H9 (cell line): Measurements from ENCODE around the gene ANKRD2. TPM values are rescaled to one million over a fixed set of nuclear protein-coding genes. Genes with fewer than 3 reads are reported as not detected.

Source experiments
- DNase-seq: peaks from one replicate; pipeline ENCODE4 v3.0.0-alpha.2; 2017
- H2AFZ ChIP-seq: one replicate; pipeline ENCODE4 v1.6.1; 2013; ENCODE audit warnings: mild to moderate bottlenecking, low read length, control low read depth, moderate library complexity
- H2AK5ac ChIP-seq: 2 replicates; pipeline ENCODE4 v1.6.1; 2013; ENCODE audit warnings: low read length, control low read depth, mixed read lengths; ENCODE audit not compliant: insufficient read length
- H2BK120ac ChIP-seq: one replicate; pipeline ENCODE4 v1.6.1; 2013; ENCODE audit warnings: low read depth, mild to moderate bottlenecking, low read length, control low read depth, inconsistent platforms; ENCODE audit not compliant: poor library complexity, severe bottlenecking
- H2BK12ac ChIP-seq: 2 replicates; pipeline ENCODE4 v1.6.1; 2013; ENCODE audit warnings: low read length, control low read depth, mixed read lengths, low read depth; ENCODE audit not compliant: insufficient read length
- H2BK15ac ChIP-seq: 2 replicates; pipeline ENCODE4 v1.6.1; 2013; ENCODE audit warnings: low read depth, low read length, control low read depth
- H2BK20ac ChIP-seq: one replicate; pipeline ENCODE4 v1.6.1; 2013; ENCODE audit warnings: low read depth, mild to moderate bottlenecking, low read length, control low read depth, inconsistent platforms; ENCODE audit not compliant: poor library complexity, severe bottlenecking
- H2BK5ac ChIP-seq: 2 replicates; pipeline ENCODE4 v1.6.1; 2013; ENCODE audit warnings: low read length, control low read depth, mixed read lengths; ENCODE audit not compliant: insufficient read length
- H3K14ac ChIP-seq: 2 replicates; pipeline ENCODE4 v1.6.1; 2013; ENCODE audit warnings: low read length, control low read depth; ENCODE audit not compliant: insufficient read depth
- H3K18ac ChIP-seq: 2 replicates; pipeline ENCODE4 v1.6.1; 2013; ENCODE audit warnings: low read depth, mild to moderate bottlenecking, mixed read lengths, low read length, control low read depth; ENCODE audit not compliant: insufficient read length
- H3K23ac ChIP-seq: 2 replicates; pipeline ENCODE4 v1.6.1; 2013; ENCODE audit warnings: low read length, control low read depth, mixed read lengths, low read depth; ENCODE audit not compliant: insufficient read length
- H3K23me2 ChIP-seq: 2 replicates; pipeline ENCODE4 v1.6.1; 2013; ENCODE audit warnings: low read depth, mild to moderate bottlenecking, mixed read lengths, low read length, control low read depth; ENCODE audit not compliant: insufficient read length, poor library complexity, severe bottlenecking
- H3K27ac ChIP-seq: 2 replicates; pipeline ENCODE4 v1.5.1; 2013; ENCODE audit warnings: low read length, control low read depth, mixed read lengths, low read depth; ENCODE audit not compliant: insufficient read length
- H3K27me3 ChIP-seq: 2 replicates; pipeline ENCODE4 v1.6.1; 2013; ENCODE audit warnings: low read length, control low read depth, inconsistent platforms; ENCODE audit not compliant: insufficient read depth
- H3K4ac ChIP-seq: 2 replicates; pipeline ENCODE4 v1.6.1; 2013; ENCODE audit warnings: low read depth, mild to moderate bottlenecking, control low read depth, inconsistent platforms, low read length, moderate library complexity
- H3K4me1 ChIP-seq: 2 replicates; pipeline ENCODE4 v1.6.1; 2013; ENCODE audit warnings: low read length, control low read depth, inconsistent platforms; ENCODE audit not compliant: insufficient read depth
- H3K4me2 ChIP-seq: 2 replicates; pipeline ENCODE4 v1.6.1; 2013; ENCODE audit warnings: low read length, control low read depth, mixed read lengths; ENCODE audit not compliant: insufficient read length, insufficient read depth
- H3K56ac ChIP-seq: 2 replicates; pipeline ENCODE4 v1.6.1; 2013; ENCODE audit warnings: low read depth, mild to moderate bottlenecking, mixed read lengths, low read length, control low read depth; ENCODE audit not compliant: insufficient read length
- H3K79me1 ChIP-seq: 2 replicates; pipeline ENCODE4 v1.6.1; 2013; ENCODE audit warnings: low read depth, mild to moderate bottlenecking, moderate library complexity, low read length, control low read depth, inconsistent platforms; ENCODE audit not compliant: insufficient read depth, poor library complexity, severe bottlenecking
- H3K79me2 ChIP-seq: 2 replicates; pipeline ENCODE4 v1.6.1; 2013; ENCODE audit warnings: low read length, control low read depth, inconsistent platforms; ENCODE audit not compliant: insufficient read depth
- H3K9ac ChIP-seq: 2 replicates; pipeline ENCODE4 v1.6.1; 2013; ENCODE audit warnings: low read length, control low read depth, mixed read lengths; ENCODE audit not compliant: insufficient read length; ENCODE audit errors: extremely low read depth
- H3K9me3 ChIP-seq: one replicate; pipeline ENCODE4 v1.6.1; 2013; ENCODE audit warnings: low read depth, low read length, inconsistent platforms; ENCODE audit not compliant: control insufficient read depth
- H3T11ph ChIP-seq: one replicate; pipeline ENCODE4 v1.6.1; 2013; ENCODE audit warnings: mild to moderate bottlenecking, low read length, control low read depth, inconsistent platforms
- H4K20me1 ChIP-seq: one replicate; pipeline ENCODE4 v1.6.1; 2013; ENCODE audit not compliant: control insufficient read depth, insufficient read length, insufficient read depth
- H4K5ac ChIP-seq: 2 replicates; pipeline ENCODE4 v1.6.1; 2013; ENCODE audit warnings: low read depth, mild to moderate bottlenecking, mixed read lengths, low read length, control low read depth; ENCODE audit not compliant: insufficient read length
- H4K8ac ChIP-seq: replicated peaks from 2 replicates; pipeline ENCODE4 v1.6.1; 2013; ENCODE audit warnings: low read length, control low read depth, mixed read lengths, low read depth; ENCODE audit not compliant: insufficient read length
- H4K91ac ChIP-seq: 2 replicates; pipeline ENCODE4 v1.6.1; 2013; ENCODE audit warnings: low read depth, mild to moderate bottlenecking, moderate library complexity, mixed read lengths, low read length, control low read depth; ENCODE audit not compliant: insufficient read length
- H3K27ac Mint-ChIP-seq, 3 experiments: 2 replicates in 2 of 3; 3 replicates in 1 of 3; pipeline ENCODE4 v1.8.0; 2020 to 2021; ENCODE audit warnings: mixed read lengths in 3 of 3, mild to moderate bottlenecking in 1 of 3, moderate library complexity in 1 of 3
- H3K27me3 Mint-ChIP-seq: 2 replicates; pipeline ENCODE4 v1.8.0; 2021; ENCODE audit warnings: low read depth, mild to moderate bottlenecking, moderate library complexity, mixed read lengths
- H3K36me3 Mint-ChIP-seq, 3 experiments: 2 replicates in 2 of 3; 3 replicates in 1 of 3; pipeline ENCODE4 v1.8.0; 2020 to 2021; ENCODE audit warnings: low read depth in 3 of 3, mixed read lengths in 3 of 3; ENCODE audit not compliant: insufficient read depth in 1 of 3
- H3K4me1 Mint-ChIP-seq, 2 experiments: 2 replicates each; pipeline ENCODE4 v1.8.0; 2020; ENCODE audit warnings: mixed read lengths in 2 of 2
- H3K4me3 Mint-ChIP-seq, 2 experiments: 2 replicates in 1 of 2; 3 replicates in 1 of 2; pipeline ENCODE4 v1.8.0; 2020 to 2021; ENCODE audit warnings: mild to moderate bottlenecking in 2 of 2, mixed read lengths in 2 of 2, moderate library complexity in 1 of 2
- H3K9me3 Mint-ChIP-seq, 2 experiments: 2 replicates in 1 of 2; 3 replicates in 1 of 2; pipeline ENCODE4 v1.8.0; 2020; ENCODE audit warnings: mild to moderate bottlenecking in 2 of 2, mixed read lengths in 2 of 2, moderate library complexity in 1 of 2
- CTCF ChIP-seq: fragments of 200-600 bp; sonication (generic); conservative IDR thresholded peaks from 3 replicates; pipeline ENCODE4 v1.8.0; 2021; ENCODE audit warnings: antibody characterized with exemption, mild to moderate bottlenecking
- WGBS: extraction: QIAGEN DNeasy Blood & Tissue Kit; methylation state at CpG from one replicate; pipeline ENCODE4 v1.1.7; 2013; ENCODE audit warnings: missing lambda C conversion rate, low lambda C conversion rate, mixed read lengths; ENCODE audit not compliant: insufficient read length; ENCODE audit errors: extremely low coverage; 5-methylcytosine and 5-hydroxymethylcytosine counted together
- total RNA-seq: library from RNA; stranded (reverse); gene quantifications from 2 replicates; pipeline ENCODE4 v1.2.1, GENCODE V29; 2021

ANKRD2 gene
- total RNA-seq, 1 experiment from 2014 or later: not detected

- H2BK15ac ChIP-seq: no peak overlapping the region
- TF ChIP-seq CTCF: no peak
- no peaks in the 10 kb centered on the region for H3K79me1 ChIP-seq
- no peak for DNase-seq
- H2BK5ac ChIP-seq: no peak overlapping the region
- H4K91ac ChIP-seq: no peak overlapping the region
- no peak overlapping the region for H3K4ac ChIP-seq
- no peak overlapping the region for H3K4me2 ChIP-seq
- no peak overlapping the region for H3K56ac ChIP-seq
- H2BK12ac ChIP-seq: no peak overlapping the region
- H3T11ph ChIP-seq: no peak overlapping the region
- H2BK120ac ChIP-seq: no peak overlapping the region
- no peaks in the 10 kb centered on the region for H3K4me1 ChIP-seq
- no peak overlapping the region for H4K8ac ChIP-seq
- H3K14ac ChIP-seq: no peak overlapping the region
- Mint-ChIP-seq H3K36me3 (no peaks in the 10 kb centered on the region; a peak in 2 of 7 replicates), H3K27ac (no peak overlapping the region), H3K4me1 (peaks cover 4 to 5% of the 10 kb centered on the region in 2 experiments), H3K4me3 (no peak overlapping the region), H3K9me3 (no peaks in the 10 kb centered on the region), H3K27me3 (no peaks in the 10 kb centered on the region)
- H3K27ac ChIP-seq: no peak overlapping the region
- no peak overlapping the region for H2AFZ ChIP-seq
- no CpG with 5 or more reads among the region's 4 CpGs for WGBS
- no peaks in the 10 kb centered on the region for H3K27me3 ChIP-seq
- peaks cover 2% of the 10 kb centered on the region for H3K23me2 ChIP-seq
- H2BK20ac ChIP-seq: no peak overlapping the region
- no peak overlapping the region for H3K23ac ChIP-seq
- H2AK5ac ChIP-seq: no peak overlapping the region
- no peak overlapping the region for H3K9ac ChIP-seq
- H3K9me3 ChIP-seq: no peaks in the 10 kb centered on the region
- H4K5ac ChIP-seq: no peak overlapping the region
- H4K20me1 ChIP-seq: no peaks in the 10 kb centered on the region
- no peak overlapping the region for H3K18ac ChIP-seq
- H3K79me2 ChIP-seq: 0 out of 2 replicates have a peak, but pooled peaks cover 3% of the 10 kb centered on the region
Observed at GRCh38 chr10:97627731-97628130, 55.2 kb downstream of the ANKRD2 start.
